ENCODE data around the gene NCK2. TPM values are rescaled to one million over a fixed set of nuclear protein-coding genes. Genes with fewer than 3 reads are reported as not detected.

NCK2 gene
- polyA plus RNA-seq, 4 donors: 65.2 to 71.4 (median 68.9) TPM

DNA sequence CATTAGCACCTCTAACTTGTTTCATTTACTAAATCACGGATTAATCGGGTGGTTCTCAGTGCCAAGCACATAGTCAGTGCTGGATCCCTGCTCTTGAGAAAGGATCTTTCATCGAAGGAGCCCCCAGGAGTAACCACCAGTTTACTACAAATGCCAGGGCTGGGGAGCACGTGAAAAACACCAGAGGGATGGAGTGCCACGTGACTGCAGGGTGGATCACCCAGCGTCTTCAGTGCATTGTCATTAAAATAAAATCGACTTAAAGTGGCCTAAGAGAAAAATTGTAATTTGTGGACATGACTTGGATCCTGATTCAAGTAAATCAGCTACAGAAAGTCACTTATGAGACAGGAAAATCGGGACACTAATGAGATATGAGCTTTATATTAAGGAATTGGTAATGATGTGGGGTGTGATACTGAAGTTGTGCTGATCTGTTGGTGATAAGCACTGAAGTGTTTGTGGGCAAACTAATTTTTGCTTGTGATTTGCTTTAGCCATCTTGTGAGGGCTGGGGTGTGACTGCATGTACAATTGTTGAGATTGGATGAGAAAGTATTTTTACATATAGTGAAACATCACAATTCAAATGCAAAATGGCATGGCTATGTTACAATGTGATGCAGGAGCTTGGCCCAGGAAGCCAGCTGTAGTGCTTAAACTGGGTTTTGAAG, 63.8 kb downstream of the NCK2 start:
- DNase-seq (ENCODE audit: low read depth in 4 of 4, low spot score in 3 of 4): no peak

GRCh38 chr2:105809097-105809473, 64.4 kb downstream of the NCK2 start:
- DNase-seq (ENCODE audit: low read depth in 4 of 4, low spot score in 3 of 4): no peak

DNA sequence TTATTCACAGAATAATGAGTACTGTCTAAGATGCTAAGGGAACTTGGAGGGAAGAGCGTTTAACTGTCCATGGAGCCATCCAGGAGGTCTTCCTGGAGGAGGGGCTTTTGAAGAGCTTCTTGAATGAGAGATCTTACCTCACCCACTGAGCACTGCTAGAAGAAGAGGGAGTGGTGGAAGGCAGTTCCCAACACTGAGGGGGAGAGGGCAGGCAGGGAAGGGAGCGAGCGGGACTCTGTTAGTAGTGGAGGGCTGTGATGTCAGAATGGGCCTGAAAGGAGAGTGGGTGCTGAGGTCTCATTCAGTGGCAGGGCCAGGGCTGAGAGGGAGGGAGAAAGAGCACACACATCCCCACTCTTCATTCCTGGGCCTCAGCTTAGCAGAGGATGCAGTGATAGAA, 65.0 kb downstream of the NCK2 start:
- no peak for DNase-seq (ENCODE audit: low read depth in 4 of 4, low spot score in 3 of 4)

- no peak for DNase-seq (ENCODE audit: low read depth in 4 of 4, low spot score in 3 of 4)
These were observed 67.7 kb downstream of the NCK2 start for GRCh38 chr2:105812180-105813044.

DNA sequence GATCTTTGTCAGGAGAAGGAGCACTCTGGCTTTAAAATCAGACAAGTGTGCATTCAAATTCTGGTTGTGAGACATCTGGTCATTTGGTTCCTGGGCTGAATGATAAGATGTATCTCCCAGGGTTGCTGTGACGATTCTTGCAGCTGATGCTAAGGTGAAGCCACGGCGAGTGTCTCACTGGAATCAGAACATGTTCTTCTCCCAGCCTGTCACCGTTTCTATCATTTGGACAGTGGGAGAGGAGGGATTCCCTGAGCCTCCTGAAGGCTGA, 68.3 kb downstream of the NCK2 start:
- DNase-seq (ENCODE audit: low read depth in 4 of 4, low spot score in 3 of 4): no peak

DNA sequence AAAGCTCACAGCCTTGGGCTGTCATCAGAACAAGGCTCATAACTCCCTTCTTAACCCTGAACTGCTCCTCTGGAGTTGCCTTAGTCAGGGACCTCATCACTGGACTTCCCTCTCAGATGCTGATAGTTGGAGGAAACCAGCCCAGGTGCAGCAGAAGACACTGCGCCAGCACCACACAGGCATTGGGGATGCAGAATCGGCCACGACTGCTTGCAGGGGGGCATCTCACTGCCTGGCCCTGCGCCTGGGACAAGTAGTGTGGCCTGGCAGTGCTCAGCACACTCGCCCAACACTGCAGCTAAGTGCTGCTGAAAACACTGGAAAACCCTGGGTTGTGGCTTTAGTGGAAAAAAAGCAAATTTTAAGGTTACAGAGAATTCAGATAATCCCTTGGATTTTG, 68.7 kb downstream of the NCK2 start:
- no peak for DNase-seq (ENCODE audit: low read depth in 4 of 4, low spot score in 3 of 4)

DNA sequence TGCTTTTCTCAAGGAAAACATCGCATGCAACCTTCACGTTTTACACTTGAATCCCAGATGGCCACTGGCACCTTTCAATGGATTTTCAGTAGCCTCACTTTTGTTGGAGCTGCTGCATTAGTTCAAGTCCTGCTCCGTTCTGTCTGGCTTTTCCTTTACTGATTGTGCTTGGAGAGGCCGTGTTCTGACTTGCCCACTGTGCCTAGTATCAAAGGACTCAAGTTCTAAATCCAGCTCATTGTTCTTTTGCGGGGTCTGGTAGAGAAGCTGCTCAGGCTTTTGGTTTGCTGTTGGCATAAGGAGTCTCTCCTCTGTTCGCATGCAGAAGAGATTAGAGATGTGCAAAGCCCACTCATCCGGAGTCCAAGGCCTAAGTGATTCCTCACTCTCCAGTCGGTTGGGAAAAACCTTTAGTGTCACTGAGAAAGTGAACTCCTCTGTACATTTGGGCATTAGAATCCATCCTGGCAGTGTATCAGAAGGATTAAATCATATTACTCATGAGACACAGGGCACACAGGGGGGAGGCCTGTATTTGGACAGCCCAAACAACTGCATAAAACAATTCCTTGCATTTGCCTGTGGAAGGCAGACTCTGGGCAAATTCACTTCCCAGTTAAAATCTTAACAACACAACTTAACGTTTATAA, 69.7 kb downstream of the NCK2 start:
- DNase-seq (ENCODE audit: low read depth in 4 of 4, low spot score in 3 of 4): no peak

DNA sequence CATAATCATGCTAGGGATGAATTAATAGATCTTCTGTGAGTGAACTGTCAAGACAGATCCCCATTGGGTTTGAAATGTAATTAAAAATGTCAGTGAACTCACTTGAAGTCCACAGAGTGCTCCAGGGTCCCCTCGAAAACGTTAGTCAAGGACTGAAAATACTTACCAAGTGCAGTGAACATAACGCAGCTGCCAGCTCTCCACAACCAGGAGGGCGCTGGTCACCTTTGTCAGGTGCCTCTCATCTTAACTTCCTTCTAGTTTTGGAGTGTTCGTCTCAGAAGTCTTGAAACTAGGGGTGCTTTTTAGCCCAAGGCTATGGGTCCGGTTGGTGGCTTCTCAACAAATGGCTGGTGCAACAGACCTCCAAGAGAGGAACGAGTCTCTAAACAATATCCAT, 70.7 kb downstream of the NCK2 start:
- no peak for DNase-seq (ENCODE audit: low read depth in 4 of 4, low spot score in 3 of 4)

- no peak for DNase-seq (ENCODE audit: low read depth in 4 of 4, low spot score in 3 of 4)
These were observed 75.4 kb downstream of the NCK2 start for GRCh38 chr2:105820151-105820550.

- no peak for DNase-seq (ENCODE audit: low read depth in 4 of 4, low spot score in 3 of 4)
These were observed 76.0 kb downstream of the NCK2 start for GRCh38 chr2:105820691-105821090.

GRCh38 chr2:105821428-105822125, 76.9 kb downstream of the NCK2 start:
- no peak for DNase-seq (ENCODE audit: low read depth in 4 of 4, low spot score in 3 of 4)

- DNase-seq (ENCODE audit: low read depth in 4 of 4, low spot score in 3 of 4): no peak
These were observed 77.5 kb downstream of the NCK2 start for GRCh38 chr2:105822186-105822585.

- no peak for DNase-seq (ENCODE audit: low read depth in 4 of 4, low spot score in 3 of 4)
These were observed 79.7 kb downstream of the NCK2 start for GRCh38 chr2:105824446-105824845.

DNA sequence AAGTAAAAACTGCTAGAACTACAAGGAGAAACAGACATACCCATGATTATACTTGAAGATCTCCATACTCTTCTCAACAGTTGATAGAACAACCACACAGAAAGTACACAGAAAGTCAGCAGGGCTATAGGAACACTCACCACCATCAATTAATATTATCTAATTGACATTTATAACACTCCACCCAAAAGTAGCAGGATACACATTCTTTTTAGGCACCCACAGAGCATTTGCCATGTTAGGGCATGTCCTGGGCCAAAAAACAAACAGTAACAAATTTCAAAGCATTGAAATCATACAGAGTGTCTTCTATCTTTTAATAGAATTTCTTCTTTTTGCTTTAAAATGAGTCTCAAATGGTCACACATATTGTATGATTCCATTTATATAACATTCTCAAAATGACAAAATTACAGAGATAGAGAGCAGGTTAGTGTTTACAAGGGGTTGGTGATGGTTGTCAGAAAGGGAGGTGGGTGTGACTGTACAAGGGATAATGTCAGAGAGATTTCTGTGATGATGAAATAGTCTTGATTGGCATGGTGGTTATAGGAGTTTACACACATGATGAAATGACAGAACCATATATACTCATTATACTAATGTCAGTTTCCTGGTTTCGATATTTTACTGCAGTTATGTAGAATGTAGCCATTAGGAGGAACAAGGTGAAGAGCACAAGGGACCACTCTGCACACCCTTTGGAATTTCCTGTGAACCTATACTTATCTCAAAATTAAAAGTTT, 82.8 kb downstream of the NCK2 start:
- DNase-seq (ENCODE audit: low read depth in 4 of 4, low spot score in 3 of 4): no peak

DNA sequence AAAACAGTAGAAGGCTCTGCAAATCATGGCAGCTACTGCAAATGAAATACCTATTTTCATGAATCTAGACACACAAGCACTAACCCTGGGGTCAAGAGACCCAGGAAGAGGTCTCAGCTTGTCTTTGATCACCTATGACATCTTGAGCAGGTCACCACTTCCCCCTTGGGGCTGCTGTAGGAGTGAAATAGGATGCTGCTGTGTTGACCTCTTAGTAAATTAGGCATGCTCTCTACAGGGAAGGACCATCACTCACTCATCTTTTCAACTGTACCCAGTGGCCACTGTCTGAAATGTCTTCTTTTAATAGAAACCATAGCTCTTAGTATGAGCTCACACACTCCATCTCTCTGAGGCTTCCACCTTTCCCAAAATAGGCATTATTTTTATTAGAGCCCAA, 83.8 kb downstream of the NCK2 start:
- DNase-seq (ENCODE audit: low read depth in 4 of 4, low spot score in 3 of 4): no peak

GRCh38 chr2:105834931-105835330, 90.2 kb downstream of the NCK2 start:
- DNase-seq (ENCODE audit: low read depth in 4 of 4, low spot score in 3 of 4): no peak

DNA sequence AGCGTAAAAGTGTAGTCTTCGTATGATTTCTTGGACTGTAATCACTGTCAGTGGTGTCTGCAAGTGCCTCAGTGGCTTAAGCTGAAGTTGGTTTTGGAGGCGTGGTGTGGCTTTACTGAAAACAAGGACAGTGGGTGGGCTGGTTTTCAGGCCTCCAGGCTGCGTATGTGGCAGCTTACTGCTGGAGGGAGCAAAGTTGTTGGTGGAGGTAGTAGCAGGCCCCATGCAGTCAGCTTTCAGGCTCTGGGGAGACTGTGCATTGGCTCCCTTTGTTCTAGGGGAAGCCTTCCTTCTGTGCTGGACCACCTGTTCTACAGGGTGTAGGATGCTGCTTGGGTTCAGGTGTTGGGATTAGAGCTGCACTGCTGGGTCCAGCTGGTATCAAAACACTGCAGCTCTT, 91.6 kb downstream of the NCK2 start:
- no peak for DNase-seq (ENCODE audit: low read depth in 4 of 4, low spot score in 3 of 4)

- DNase-seq (ENCODE audit: low read depth in 4 of 4, low spot score in 3 of 4): no peak
These were observed 92.4 kb downstream of the NCK2 start for GRCh38 chr2:105836840-105837692.

DNA sequence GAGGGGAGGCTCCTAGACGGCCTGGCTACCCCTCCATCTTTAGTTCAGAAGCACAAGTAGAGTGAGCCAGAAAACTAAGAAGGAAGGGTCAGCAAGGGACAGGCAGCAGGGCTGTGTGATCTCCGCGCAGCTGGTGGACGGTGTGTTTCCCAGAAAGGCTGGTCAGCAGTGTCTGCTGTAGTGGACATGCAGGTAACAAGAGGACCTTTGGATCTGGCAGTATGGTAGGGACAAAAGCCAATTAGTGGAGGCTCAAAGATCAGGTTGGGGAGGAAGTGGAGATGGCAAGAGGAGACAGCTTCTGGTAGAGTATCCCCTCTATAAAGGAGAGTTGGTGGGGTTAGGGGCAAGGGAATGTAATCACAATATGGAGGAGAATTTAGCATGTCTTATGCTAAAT, 95.1 kb downstream of the NCK2 start:
- no peak for DNase-seq (ENCODE audit: low read depth in 4 of 4, low spot score in 3 of 4)

DNA sequence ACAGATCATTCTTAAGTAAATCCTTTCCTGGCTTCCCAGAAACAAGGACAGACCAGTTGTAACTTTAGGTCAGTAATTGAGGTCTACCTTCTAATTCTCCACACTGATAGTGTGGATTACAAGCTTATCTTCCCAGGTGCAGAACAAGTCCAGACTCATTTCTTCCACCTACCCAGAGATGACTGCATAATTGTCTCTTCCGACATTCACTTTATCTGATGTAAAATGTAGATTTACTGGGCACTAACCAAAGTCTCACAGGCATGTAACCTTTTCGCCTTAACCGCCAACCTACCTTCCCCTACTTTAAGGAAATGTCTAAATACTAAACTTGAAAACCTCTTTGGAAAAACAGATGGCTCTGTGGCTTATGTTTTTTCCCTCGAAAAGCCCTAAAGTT, 96.2 kb downstream of the NCK2 start:
- no peak for DNase-seq (ENCODE audit: low read depth in 4 of 4, low spot score in 3 of 4)

Measured in right renal pelvis (tissue), 4 donors.